Progenitor cell of endocrine pancreas (in vitro differentiated cells): ENCODE results near the gene AAMDC. TPM values are rescaled to one million over a fixed set of nuclear protein-coding genes. Genes with fewer than 3 reads are reported as not detected.

Experiments
- DNase-seq: peaks from one replicate; pipeline ENCODE4 v3.0.0; 2021; ENCODE audit warnings: low spot score; ENCODE audit not compliant: unreplicated experiment
- H3K27ac Mint-ChIP-seq: 2 replicates; pipeline ENCODE4 v1.8.0; 2021; ENCODE audit warnings: mild to moderate bottlenecking, moderate library complexity, mixed read lengths
- H3K27me3 Mint-ChIP-seq: 2 replicates; pipeline ENCODE4 v1.8.0; 2021; ENCODE audit warnings: mixed read lengths
- H3K36me3 Mint-ChIP-seq: 2 replicates; pipeline ENCODE4 v1.8.0; 2022; ENCODE audit warnings: mixed read lengths; ENCODE audit not compliant: insufficient read depth
- H3K4me1 Mint-ChIP-seq: 2 replicates; pipeline ENCODE4 v1.8.0; 2021; ENCODE audit warnings: low read depth, mixed read lengths
- H3K4me3 Mint-ChIP-seq: 2 replicates; pipeline ENCODE4 v1.8.0; 2021; ENCODE audit warnings: low read depth, mild to moderate bottlenecking, moderate library complexity, mixed read lengths
- H3K9me3 Mint-ChIP-seq: 2 replicates; pipeline ENCODE4 v1.8.0; 2021; ENCODE audit warnings: low read depth, mixed read lengths
- CTCF ChIP-seq: fragments of 200-600 bp; sonication (generic); IDR thresholded peaks from one replicate; pipeline ENCODE4 v1.5.0; 2021; ENCODE audit warnings: antibody characterized with exemption, mild to moderate bottlenecking; ENCODE audit not compliant: unreplicated experiment
- long read RNA-seq: library from polyadenylated mRNA; unstranded; transcript quantifications from one replicate; pipeline ENCODE4 v2.0.0, GENCODE V29; 2020
- total RNA-seq: library from RNA; stranded (reverse); gene quantifications from 2 replicates; pipeline ENCODE4 v1.2.1, GENCODE V29; 2021

AAMDC gene
- total RNA-seq, result 20.4 TPM in 2 replicates
- long read RNA-seq, partial matches to known transcripts, result 1 of 12 reads
- long read RNA-seq, other reads (novel, unspliced or antisense), result 5 of 12 reads

GRCh38 chr11:77820565-77821348 is at the start of gene AAMDC, which contains the start of gene RSF1:
Gene AAMDC, plus strand, starts transcription at chr11:77821144. Its CDS starts 21,353 bp downstream, at chr11:77842497.
Gene RSF1, minus strand, starts transcription at chr11:77820722. Its CDS starts 8 bp downstream, at chr11:77820714.
- Mint-ChIP-seq H3K4me1 (peaks cover 13% of the 10 kb centered on the region), H3K4me3 (peak within 1 kb of the TSS; percentile 96), H3K27me3 (no peaks in the 10 kb centered on the region), H3K36me3 (peaks cover 1% of the 10 kb centered on the region), H3K9me3 (peaks cover 2% of the 10 kb centered on the region), H3K27ac (peak within 1 kb of the TSS; percentile 99)
- DNase-seq, result peak; percentile 97
- peak; percentile 78 for TF ChIP-seq CTCF

- TF ChIP-seq CTCF, result no peak
- no peaks in the 10 kb centered on the region for H3K36me3 Mint-ChIP-seq
- no peak overlapping the region for H3K4me3 Mint-ChIP-seq
- H3K27ac Mint-ChIP-seq, result peak overlapping the region; percentile 67
- no peak for DNase-seq
- no peaks in the 10 kb centered on the region for H3K27me3 Mint-ChIP-seq
- peaks cover 5% of the 10 kb centered on the region for H3K4me1 Mint-ChIP-seq
- peaks cover 3% of the 10 kb centered on the region for H3K9me3 Mint-ChIP-seq
Measured at GRCh38 chr11:77775936-77776335, 45.0 kb upstream of the AAMDC start.

GRCh38 chr11:77776455-77776854 is 44.5 kb upstream of the AAMDC start:
- peaks cover 3% of the 10 kb centered on the region for H3K9me3 Mint-ChIP-seq
- peaks cover 5% of the 10 kb centered on the region for H3K4me1 Mint-ChIP-seq
- H3K36me3 Mint-ChIP-seq, result no peaks in the 10 kb centered on the region
- no peaks in the 10 kb centered on the region for H3K27me3 Mint-ChIP-seq
- H3K4me3 Mint-ChIP-seq, result no peak overlapping the region
- H3K27ac Mint-ChIP-seq, result no peak overlapping the region
- DNase-seq, result no peak
- peak; percentile 41 for TF ChIP-seq CTCF

- H3K4me1 Mint-ChIP-seq, result peaks cover 5% of the 10 kb centered on the region
- H3K27me3 Mint-ChIP-seq, result no peaks in the 10 kb centered on the region
- TF ChIP-seq CTCF, result no peak
- H3K36me3 Mint-ChIP-seq, result no peaks in the 10 kb centered on the region
- no peak overlapping the region for H3K4me3 Mint-ChIP-seq
- peaks cover 3% of the 10 kb centered on the region for H3K9me3 Mint-ChIP-seq
- no peak for DNase-seq
- H3K27ac Mint-ChIP-seq, result no peak overlapping the region
Measured at GRCh38 chr11:77778118-77778517, 42.8 kb upstream of the AAMDC start.

GRCh38 chr11:77778549-77778948 is 42.4 kb upstream of the AAMDC start:
- H3K36me3 Mint-ChIP-seq, result no peaks in the 10 kb centered on the region
- H3K4me3 Mint-ChIP-seq, result no peak overlapping the region
- peak overlapping the region; percentile 9 for H3K27ac Mint-ChIP-seq
- no peak for DNase-seq
- peaks cover 5% of the 10 kb centered on the region for H3K4me1 Mint-ChIP-seq
- H3K27me3 Mint-ChIP-seq, result no peaks in the 10 kb centered on the region
- peaks cover 3% of the 10 kb centered on the region for H3K9me3 Mint-ChIP-seq
- no peak for TF ChIP-seq CTCF
